Aorta (tissue), 5 donors: ENCODE measurements around the gene PSMB11. TPM values are rescaled to one million over a fixed set of nuclear protein-coding genes. Genes with fewer than 3 reads are reported as not detected.

Experiments
- ATAC-seq: fragments of 200-7000 bp; cut with Tn5 transposase; one replicate; pipeline ENCODE4 v1.9.1; 2022; ENCODE audit warnings: moderate library complexity; ENCODE audit not compliant: low FRiP score
- DNase-seq, 2 donors: peaks; one replicate each; pipeline ENCODE4 v3.0.0-alpha.2; 2020
- H3K27ac ChIP-seq, 2 donors: one replicate each; pipeline ENCODE4 v1.5.1; 2013; ENCODE audit warnings: low read length in 2 of 2, mild to moderate bottlenecking in 2 of 2, moderate library complexity in 2 of 2, control low read depth in 1 of 2, inconsistent platforms in 1 of 2, low read depth in 1 of 2
- H3K27me3 ChIP-seq, 2 donors: one replicate each; pipeline ENCODE4 v1.6.1; 2013; ENCODE audit warnings: control low read depth in 1 of 2, low read length in 1 of 2, mild to moderate bottlenecking in 1 of 2, moderate library complexity in 1 of 2; ENCODE audit not compliant: insufficient read depth in 2 of 2, control insufficient read depth in 1 of 2
- H3K36me3 ChIP-seq, 2 donors: one replicate each; pipeline ENCODE4 v1.6.1; 2013; ENCODE audit warnings: control low read depth in 1 of 2, low read length in 1 of 2, mild to moderate bottlenecking in 1 of 2; ENCODE audit not compliant: insufficient read depth in 2 of 2, control insufficient read depth in 1 of 2
- H3K4me1 ChIP-seq, 2 donors: one replicate each; pipeline ENCODE4 v1.6.1; 2013; ENCODE audit warnings: low read length in 2 of 2, control low read depth in 1 of 2, mild to moderate bottlenecking in 1 of 2, moderate library complexity in 1 of 2; ENCODE audit not compliant: insufficient read depth in 2 of 2, control insufficient read depth in 1 of 2
- H3K4me3 ChIP-seq, 2 donors: one replicate each; pipeline ENCODE4 v1.5.1; 2013; ENCODE audit warnings: low read length in 2 of 2, control low read depth in 1 of 2, mild to moderate bottlenecking in 1 of 2
- H3K9me3 ChIP-seq: one replicate; pipeline ENCODE4 v1.6.1; 2013; ENCODE audit warnings: mild to moderate bottlenecking, low read length; ENCODE audit not compliant: control insufficient read depth
- WGBS, 2 donors: extraction: QIAGEN DNeasy Blood & Tissue Kit; methylation state at CpG; one replicate each; pipeline ENCODE4 v1.1.7; 2013; 5-methylcytosine and 5-hydroxymethylcytosine counted together
- intact Hi-C, 2 donors: fragments of 100-400 bp; cut with DNase I; formaldehyde crosslinking; loops; one replicate each; pipeline versions ENCODE4 v1.14.2 to v1.15.0; 2022
- polyA plus RNA-seq, 2 donors: library from polyadenylated mRNA; stranded (reverse); fragments of 200-250 nt; gene quantifications; one replicate each; pipeline ENCODE4 v1.2.3, GENCODE V29; 2013
- total RNA-seq, 2 donors: library from RNA; stranded (reverse); fragmentation: NEBNext Ultra II Directional; extraction: Animal tissue kit (Norgen Biotek cat#: 25700); gene quantifications; one replicate each; pipeline ENCODE4 v1.2.1, GENCODE V29; 2021
- donor health status: healthy with polysubstance abuse.
- donor health status: Bipolar disorder and iron deficiency.
- donor health status: DM: no; HTN: no; CAD: no.
- donor health status: DM: no; HTN: no; CAD: no.
- donor health status: DM: yes; HTN: yes; CAD: no.

PSMB11 gene
- total and polyA plus RNA-seq, 4 donors, result not detected

- H3K9me3 ChIP-seq, result no peaks in the 10 kb centered on the region
- ATAC-seq, result no peak
- intact Hi-C loops, result no loop called here
- DNase-seq, result no peak
- H3K27me3 ChIP-seq, result no peaks in the 10 kb centered on the region
- H3K4me3 ChIP-seq, result no peak overlapping the region
- H3K36me3 ChIP-seq, result no peaks in the 10 kb centered on the region
- H3K27ac ChIP-seq, result no peak overlapping the region
- H3K4me1 ChIP-seq, result peaks cover 0 to 11% of the 10 kb centered on the region in 2 donors
- 65 to 67% methylated on average over 2 of the region's 2 CpGs for WGBS, 2 donors
Observed at GRCh38 chr14:23093104-23093503, 51.1 kb downstream of the PSMB11 start.

DNA sequence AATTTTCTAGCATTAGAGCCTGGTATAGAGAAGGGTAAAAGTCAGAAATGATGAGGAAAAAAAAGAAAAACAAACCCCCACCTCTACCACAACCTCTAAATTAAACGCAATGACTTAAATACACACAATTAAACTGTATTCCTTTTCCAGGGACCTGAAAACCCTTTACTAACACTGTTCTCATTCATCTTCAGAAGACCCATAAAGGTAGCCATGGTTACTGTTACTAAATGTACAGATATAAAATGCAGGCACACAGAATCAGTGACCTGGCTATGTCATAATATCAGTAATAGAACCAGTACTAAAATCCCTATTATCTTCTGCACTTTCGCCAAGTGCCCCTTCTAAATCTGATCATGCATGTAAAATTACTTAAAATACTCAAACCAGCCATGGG is 51.5 kb downstream of the PSMB11 start:
- no peak overlapping the region for H3K4me3 ChIP-seq
- 61 to 67% methylated on average over 2 of the region's 2 CpGs for WGBS, 2 donors
- ATAC-seq, result no peak
- no peaks in the 10 kb centered on the region for H3K9me3 ChIP-seq
- H3K36me3 ChIP-seq, result no peaks in the 10 kb centered on the region
- intact Hi-C loops, result no loop called here
- peaks cover 0 to 11% of the 10 kb centered on the region in 2 donors for H3K4me1 ChIP-seq
- H3K27ac ChIP-seq, result no peak overlapping the region
- H3K27me3 ChIP-seq, result no peaks in the 10 kb centered on the region
- DNase-seq, result no peak

Other genes starting within 250 kb of the PSMB11 start
- gene SLC7A7, start 226.8 kb upstream of the PSMB11 start, total RNA-seq, result 10 to 100 TPM; 16.7 TPM
- 10 to 100 TPM; 15.4 to 44.2 TPM for gene SLC7A7, start 226.8 kb upstream of the PSMB11 start, polyA plus RNA-seq
- gene MRPL52, start 212.3 kb upstream of the PSMB11 start, total RNA-seq, result 10 to 100 TPM; 37.2 to 49.1 TPM
- gene MRPL52, start 212.3 kb upstream of the PSMB11 start, polyA plus RNA-seq, result 10 to 100 TPM; 47.3 to 56.0 TPM
- gene MMP14, start 205.6 kb upstream of the PSMB11 start, total RNA-seq, result 100 to 1,000 TPM; 206 to 250 TPM
- gene MMP14, start 205.6 kb upstream of the PSMB11 start, polyA plus RNA-seq, result 10 to 100 TPM; 29.8 to 99.2 TPM
- 100 to 1,000 TPM; 161 to 187 TPM for gene LRP10, start 170.5 kb upstream of the PSMB11 start, total RNA-seq
- 100 to 1,000 TPM in 1 of 2 donors, 10 to 100 TPM in 1; 53.0 to 134 TPM for gene LRP10, start 170.5 kb upstream of the PSMB11 start, polyA plus RNA-seq
- under 1 TPM; 0.36 to 0.75 TPM for gene REM2, start 159.0 kb upstream of the PSMB11 start, total RNA-seq
- under 1 TPM in 1 of 2 donors, not detected in 1; 0.92 TPM for gene REM2, start 159.0 kb upstream of the PSMB11 start, polyA plus RNA-seq
- 10 to 100 TPM; 65.4 to 72.6 TPM for gene RBM23, start 123.1 kb upstream of the PSMB11 start, total RNA-seq
- 10 to 100 TPM; 19.9 to 54.3 TPM for gene RBM23, start 123.1 kb upstream of the PSMB11 start, polyA plus RNA-seq
- gene PRMT5, start 112.8 kb upstream of the PSMB11 start, total RNA-seq, result 10 to 100 TPM; 32.0 to 36.5 TPM
- gene PRMT5, start 112.8 kb upstream of the PSMB11 start, polyA plus RNA-seq, result 10 to 100 TPM; 27.7 to 36.2 TPM
- 10 to 100 TPM; 19.7 to 33.9 TPM for gene HAUS4, start 85.1 kb upstream of the PSMB11 start, total RNA-seq
- gene HAUS4, start 85.1 kb upstream of the PSMB11 start, polyA plus RNA-seq, result 10 to 100 TPM; 39.5 to 62.7 TPM
- gene AJUBA, start 59.7 kb upstream of the PSMB11 start, total RNA-seq, result 10 to 100 TPM; 12.9 to 16.2 TPM
- gene AJUBA, start 59.7 kb upstream of the PSMB11 start, polyA plus RNA-seq, result 1 to 10 TPM; 2.2 to 3.8 TPM
- gene C14orf93, start 32.1 kb upstream of the PSMB11 start, total RNA-seq, result 1 to 10 TPM; 5.5 to 8.6 TPM
- 10 to 100 TPM in 1 of 2 donors, 1 to 10 TPM in 1; 8.8 to 11.0 TPM for gene C14orf93, start 32.1 kb upstream of the PSMB11 start, polyA plus RNA-seq
- 10 to 100 TPM; 67.7 to 68.4 TPM for gene PSMB5, start 7.3 kb upstream of the PSMB11 start, total RNA-seq
- 100 to 1,000 TPM; 103 to 116 TPM for gene PSMB5, start 7.3 kb upstream of the PSMB11 start, polyA plus RNA-seq
- 10 to 100 TPM in 1 of 2 donors, 1 to 10 TPM in 1; 3.4 to 11.4 TPM for gene CDH24, start 15.3 kb downstream of the PSMB11 start, total RNA-seq
- gene CDH24, start 15.3 kb downstream of the PSMB11 start, polyA plus RNA-seq, result 1 to 10 TPM in 1 of 2 donors, not detected in 1; 4.1 TPM
- 100 to 1,000 TPM; 134 to 183 TPM for gene ACIN1, start 52.9 kb downstream of the PSMB11 start, total RNA-seq
- gene ACIN1, start 52.9 kb downstream of the PSMB11 start, polyA plus RNA-seq, result 100 to 1,000 TPM in 1 of 2 donors, 10 to 100 TPM in 1; 34.1 to 147 TPM
- 10 to 100 TPM; 37.6 to 41.4 TPM for gene C14orf119, start 53.3 kb downstream of the PSMB11 start, total RNA-seq
- 10 to 100 TPM; 27.8 to 32.2 TPM for gene C14orf119, start 53.3 kb downstream of the PSMB11 start, polyA plus RNA-seq
- gene CIROP, start 62.8 kb downstream of the PSMB11 start, total RNA-seq, result under 1 TPM in 1 of 2 donors, not detected in 1; 0.18 TPM
- gene CIROP, start 62.8 kb downstream of the PSMB11 start, polyA plus RNA-seq, result not detected
- under 1 TPM; 0.29 to 0.33 TPM for gene CEBPE, start 77.0 kb downstream of the PSMB11 start, total RNA-seq
- gene CEBPE, start 77.0 kb downstream of the PSMB11 start, polyA plus RNA-seq, result under 1 TPM in 1 of 2 donors, not detected in 1; 0.13 TPM
- 10 to 100 TPM; 20.0 to 31.4 TPM for gene SLC7A8, start 141.4 kb downstream of the PSMB11 start, total RNA-seq
- 10 to 100 TPM in 1 of 2 donors, 1 to 10 TPM in 1; 8.9 to 11.0 TPM for gene SLC7A8, start 141.4 kb downstream of the PSMB11 start, polyA plus RNA-seq
- gene RNF212B, start 195.7 kb downstream of the PSMB11 start, total RNA-seq, result not detected
- gene RNF212B, start 195.7 kb downstream of the PSMB11 start, polyA plus RNA-seq, result not detected
- 10 to 100 TPM in 1 of 2 donors, 1 to 10 TPM in 1; 5.8 to 10.6 TPM for gene HOMEZ, start 243.9 kb downstream of the PSMB11 start, total RNA-seq
- 1 to 10 TPM; 1.9 to 2.9 TPM for gene HOMEZ, start 243.9 kb downstream of the PSMB11 start, polyA plus RNA-seq